Measurements from ENCODE around the gene SERBP1.

- TF ChIP-seq CTCF (IDR thresholded peaks at IDR 0.05) (no peak), POLR2A (IDR thresholded peaks at IDR 0.05) (no peak)
Observed at GRCh38 chr1:67367370-67368045, 62.7 kb downstream of the SERBP1 start.
